ENCODE data around the gene CXXC5.

CXXC5 gene

GRCh38 chr5:139681466-139681865 is 33.3 kb downstream of the CXXC5 start:
- peaks cover 35% of the 10 kb centered on the region for H3K79me2 ChIP-seq (ENCODE audit: insufficient read depth, low read length)
- 0 out of 2 replicates have a peak overlapping the region, but pooled peaks have one; percentile 4 for H3K27ac ChIP-seq (ENCODE audit: low read length)
- TF ChIP-seq EZH2 (IDR thresholded peaks at IDR 0.05; ENCODE audit: borderline replicate concordance, low read depth, low read length, severe bottlenecking) (no peak), CTCF (IDR thresholded peaks at IDR 0.05; ENCODE audit: borderline replicate concordance, extremely low read depth, low read length, poor library complexity, severe bottlenecking) (no peak)
- H3K36me3 ChIP-seq (ENCODE audit: insufficient read depth, low read length): peaks cover 47% of the 10 kb centered on the region
- no peaks in the 10 kb centered on the region for H3K9me3 ChIP-seq (ENCODE audit: insufficient read depth, low read length, severe bottlenecking)
- H4K20me1 ChIP-seq (ENCODE audit: insufficient read depth, low read length): peaks cover 15% of the 10 kb centered on the region
- DNase-seq (no peak), ATAC-seq (ENCODE audit: insufficient read depth, low read depth) (no peak)
- H3K4me1 ChIP-seq (ENCODE audit: insufficient read depth, low read length): peaks cover 39% of the 10 kb centered on the region
- no peak overlapping the region for H2AFZ ChIP-seq (ENCODE audit: low read depth, low read length)
- H3K4me3 ChIP-seq (ENCODE audit: low read depth in 1 of 2, low read length in 2 of 2): no peak overlapping the region
- H3K9ac ChIP-seq (ENCODE audit: low read depth, low read length): no peak overlapping the region
- H3K4me2 ChIP-seq (ENCODE audit: insufficient read depth, low read length): no peak overlapping the region
- H3K27me3 ChIP-seq (ENCODE audit: insufficient read depth, low read length, poor library complexity): no peaks in the 10 kb centered on the region

- H3K9ac ChIP-seq (ENCODE audit: low read depth, low read length): no peak overlapping the region
- H3K27ac ChIP-seq (ENCODE audit: low read length): 0 out of 2 replicates have a peak overlapping the region, but pooled peaks have one; percentile 4
- H2AFZ ChIP-seq (ENCODE audit: low read depth, low read length): no peak overlapping the region
- H3K4me2 ChIP-seq (ENCODE audit: insufficient read depth, low read length): no peak overlapping the region
- no peaks in the 10 kb centered on the region for H3K27me3 ChIP-seq (ENCODE audit: insufficient read depth, low read length, poor library complexity)
- H3K4me3 ChIP-seq (ENCODE audit: low read depth in 1 of 2, low read length in 2 of 2): no peak overlapping the region
- no peak for DNase-seq
- TF ChIP-seq CTCF (IDR thresholded peaks at IDR 0.05; ENCODE audit: borderline replicate concordance, extremely low read depth, low read length, poor library complexity, severe bottlenecking) (no peak), EZH2 (IDR thresholded peaks at IDR 0.05; ENCODE audit: borderline replicate concordance, low read depth, low read length, severe bottlenecking) (no peak)
- H4K20me1 ChIP-seq (ENCODE audit: insufficient read depth, low read length): peaks cover 12% of the 10 kb centered on the region
- peaks cover 28% of the 10 kb centered on the region for H3K79me2 ChIP-seq (ENCODE audit: insufficient read depth, low read length)
- peaks cover 47% of the 10 kb centered on the region for H3K36me3 ChIP-seq (ENCODE audit: insufficient read depth, low read length)
- peaks cover 47% of the 10 kb centered on the region for H3K4me1 ChIP-seq (ENCODE audit: insufficient read depth, low read length)
- no peaks in the 10 kb centered on the region for H3K9me3 ChIP-seq (ENCODE audit: insufficient read depth, low read length, severe bottlenecking)
- ATAC-seq (ENCODE audit: insufficient read depth, low read depth): no peak
These were observed 34.1 kb downstream of the CXXC5 start for GRCh38 chr5:139682016-139682975.

DNA sequence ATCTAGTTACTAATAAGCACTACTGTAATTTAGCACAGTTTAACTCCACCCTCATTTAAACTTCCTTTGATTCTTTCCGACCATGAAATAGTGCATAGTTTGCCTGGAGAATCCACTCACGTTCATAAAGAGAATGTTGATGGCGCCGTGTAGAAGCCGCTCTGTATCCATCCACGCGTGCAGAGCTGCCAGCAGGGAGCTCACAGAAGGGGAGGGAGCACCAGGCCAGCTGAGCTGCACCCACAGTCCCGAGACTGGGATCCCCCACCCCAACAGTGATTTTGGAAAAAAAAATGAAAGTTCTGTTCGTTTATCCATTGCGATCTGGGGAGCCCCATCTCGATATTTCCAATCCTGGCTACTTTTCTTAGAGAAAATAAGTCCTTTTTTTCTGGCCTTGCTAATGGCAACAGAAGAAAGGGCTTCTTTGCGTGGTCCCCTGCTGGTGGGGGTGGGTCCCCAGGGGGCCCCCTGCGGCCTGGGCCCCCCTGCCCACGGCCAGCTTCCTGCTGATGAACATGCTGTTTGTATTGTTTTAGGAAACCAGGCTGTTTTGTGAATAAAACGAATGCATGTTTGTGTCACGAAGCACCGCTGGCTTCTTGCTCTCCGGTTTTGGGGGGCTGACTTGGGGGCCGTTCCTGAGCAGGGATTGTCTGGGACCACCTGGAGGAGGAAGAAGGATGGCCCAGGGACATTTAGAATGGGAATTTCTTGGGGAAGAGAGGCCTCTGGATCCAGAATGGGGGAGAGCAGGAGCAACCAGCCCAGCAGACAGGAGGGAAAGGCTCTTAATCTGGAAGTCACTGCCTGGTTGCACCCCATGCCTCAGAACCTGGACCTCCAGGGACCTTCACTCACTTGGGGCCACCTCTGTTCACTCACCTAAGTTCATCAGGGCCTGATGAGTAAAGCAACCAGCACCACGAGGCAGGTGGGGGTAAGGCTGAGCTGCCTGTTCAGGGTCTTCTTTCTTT is 35.4 kb downstream of the CXXC5 start:
- peaks cover 47% of the 10 kb centered on the region for H3K4me1 ChIP-seq (ENCODE audit: insufficient read depth, low read length)
- H2AFZ ChIP-seq (ENCODE audit: low read depth, low read length): no peak overlapping the region
- no peak overlapping the region for H3K4me3 ChIP-seq (ENCODE audit: low read depth in 1 of 2, low read length in 2 of 2)
- no peak overlapping the region for H3K4me2 ChIP-seq (ENCODE audit: insufficient read depth, low read length)
- peaks cover 17% of the 10 kb centered on the region for H3K79me2 ChIP-seq (ENCODE audit: insufficient read depth, low read length)
- no peaks in the 10 kb centered on the region for H3K27me3 ChIP-seq (ENCODE audit: insufficient read depth, low read length, poor library complexity)
- H4K20me1 ChIP-seq (ENCODE audit: insufficient read depth, low read length): peaks cover 12% of the 10 kb centered on the region
- no peak for ATAC-seq (ENCODE audit: insufficient read depth, low read depth)
- TF ChIP-seq EZH2 (IDR thresholded peaks at IDR 0.05; ENCODE audit: borderline replicate concordance, low read depth, low read length, severe bottlenecking): no peak
- TF ChIP-seq CTCF (IDR thresholded peaks at IDR 0.05; ENCODE audit: borderline replicate concordance, extremely low read depth, low read length, poor library complexity, severe bottlenecking): no peak
- DNase-seq: no peak
- H3K9me3 ChIP-seq (ENCODE audit: insufficient read depth, low read length, severe bottlenecking): no peaks in the 10 kb centered on the region
- peak overlapping the region; percentile 38 for H3K27ac ChIP-seq (ENCODE audit: low read length)
- H3K36me3 ChIP-seq (ENCODE audit: insufficient read depth, low read length): peaks cover 47% of the 10 kb centered on the region
- H3K9ac ChIP-seq (ENCODE audit: low read depth, low read length): peak overlapping the region; percentile 1; the same call in 1 of the 2 replicates

All from DND-41 (cell line).